Measurements from ENCODE around the gene OSTN.

GRCh38 chr3:191198480-191198879 is 561 bp upstream of the OSTN start:
- TF ChIP-seq REST (IDR thresholded peaks at IDR 0.05; ENCODE audit: low read depth, low read length): no peak
- no peak for TF ChIP-seq CTCF (IDR thresholded peaks at IDR 0.05)
- no peak for TF ChIP-seq EZH2phosphoT487 (IDR thresholded peaks at IDR 0.05; ENCODE audit: borderline replicate concordance, low read depth)
- TF ChIP-seq RAD21 (IDR thresholded peaks at IDR 0.05; ENCODE audit: low read length): no peak
- no peak for TF ChIP-seq YY1 (IDR thresholded peaks at IDR 0.05; ENCODE audit: low read depth)
- no peak for TF ChIP-seq SMC3 (IDR thresholded peaks at IDR 0.05; ENCODE audit: low read depth, low read length)
- no peak for TF ChIP-seq MEF2A (IDR thresholded peaks at IDR 0.05; ENCODE audit: borderline replicate concordance, low read depth)
- TF ChIP-seq USF1 (IDR thresholded peaks at IDR 0.05; ENCODE audit: borderline replicate concordance, low read depth): no peak
- TF ChIP-seq POLR2AphosphoS5 (IDR thresholded peaks at IDR 0.05; ENCODE audit: low read depth, low read length): no peak
- no peak for TF ChIP-seq EP300 (IDR thresholded peaks at IDR 0.05; ENCODE audit: borderline replicate concordance in 1 of 2, low read depth in 1 of 2, low read length in 1 of 2)
- no peak for TF ChIP-seq FOXM1 (IDR thresholded peaks at IDR 0.05; ENCODE audit: low read depth)
- no peak for TF ChIP-seq JUND (IDR thresholded peaks at IDR 0.05)
- no peak for TF ChIP-seq RXRA (IDR thresholded peaks at IDR 0.05; ENCODE audit: borderline replicate concordance, low read depth)
